ENCODE measurements around the gene ALG2.

- no peak for TF ChIP-seq CTCF (conservative IDR thresholded peaks at IDR 0.05; ENCODE audit: low read depth, low read length)
- TF ChIP-seq EZH2 (IDR thresholded peaks at IDR 0.05; ENCODE audit: borderline replicate concordance, low read depth, low read length, poor library complexity, severe bottlenecking): no peak
Measured at GRCh38 chr9:99262949-99263418, 41.2 kb upstream of the ALG2 start.
